Esophagus muscularis mucosa (tissue), 4 donors: ENCODE data around the gene TANGO2. TPM values are rescaled to one million over a fixed set of nuclear protein-coding genes. Genes with fewer than 3 reads are reported as not detected.

Source experiments
- DNase-seq: peaks from one replicate; pipeline ENCODE4 v3.0.0-alpha.2; 2017; ENCODE audit errors: extremely low spot score
- H3K27ac ChIP-seq, 4 donors: fragments of 200-600 bp; sonication (generic); replicated peaks in 1 of 4; 1 replicate in 3 of 4; 2 replicates in 1 of 4; pipeline ENCODE4 v1.5.1; 2016 to 2019; ENCODE audit warnings: mild to moderate bottlenecking in 1 of 4
- H3K27me3 ChIP-seq, 4 donors: fragments of 200-600 bp; sonication (generic); one replicate each; pipeline versions ENCODE4 v1.5.1 to v1.6.0; 2016 to 2019
- H3K36me3 ChIP-seq, 4 donors: fragments of 200-600 bp; sonication (generic); one replicate each; pipeline ENCODE4 v1.5.1; 2016 to 2019
- H3K4me1 ChIP-seq, 4 donors: fragments of 200-600 bp; sonication (generic); one replicate each; pipeline ENCODE4 v1.5.1; 2016 to 2019
- H3K4me3 ChIP-seq, 4 donors: fragments of 200-600 bp; sonication (generic); 1 replicate in 2 of 4; 2 replicates in 2 of 4; pipeline ENCODE4 v1.5.1; 2016 to 2019; ENCODE audit warnings: mild to moderate bottlenecking in 4 of 4, moderate library complexity in 1 of 4
- H3K9me3 ChIP-seq, 4 donors: fragments of 200-600 bp; sonication (generic); 1 replicate in 3 of 4; 2 replicates in 1 of 4; pipeline ENCODE4 v1.5.1; 2016 to 2019
- CTCF ChIP-seq, 3 experiments: fragments of 200-600 bp in 2 of 3; fragments of 450-650 bp in 1 of 3; sonication (generic) in 2 of 3; IDR thresholded peaks; one replicate each; pipeline ENCODE4 v1.5.1; 2017 to 2019; ENCODE audit warnings: antibody characterized with exemption in 3 of 3, mild to moderate bottlenecking in 2 of 3, moderate library complexity in 1 of 3
- EP300 ChIP-seq: sonication (generic); formaldehyde crosslinking; IDR thresholded peaks from one replicate; pipeline ENCODE4 v1.6.1; 2017; ENCODE audit warnings: antibody characterized with exemption
- POLR2A ChIP-seq: fragments of 450-650 bp; IDR thresholded peaks from one replicate; pipeline ENCODE4 v1.6.1; 2017; ENCODE audit warnings: antibody characterized with exemption, moderate library complexity, mild to moderate bottlenecking, low read depth
- POLR2AphosphoS5 ChIP-seq, 2 donors: sonication (generic); formaldehyde crosslinking; IDR thresholded peaks; one replicate each; pipeline ENCODE4 v1.6.1; 2017; ENCODE audit warnings: antibody characterized with exemption in 2 of 2
- WGBS: methylation state at CpG from one replicate; pipeline ENCODE4 v1.1.5; 2018; 5-methylcytosine and 5-hydroxymethylcytosine counted together
- intact Hi-C: fragments of 100-400 bp; cut with DNase I; formaldehyde crosslinking; loops from one replicate; pipeline ENCODE4 v1.15.1; 2023
- total RNA-seq, 4 donors: library from RNA; depleted of rRNA; stranded (reverse); fragments of >200 nt; gene quantifications; one replicate each; pipeline versions ENCODE4 v1.1.0 to v1.2.1, GENCODE V29; 2016

Gene TANGO2, protein sequence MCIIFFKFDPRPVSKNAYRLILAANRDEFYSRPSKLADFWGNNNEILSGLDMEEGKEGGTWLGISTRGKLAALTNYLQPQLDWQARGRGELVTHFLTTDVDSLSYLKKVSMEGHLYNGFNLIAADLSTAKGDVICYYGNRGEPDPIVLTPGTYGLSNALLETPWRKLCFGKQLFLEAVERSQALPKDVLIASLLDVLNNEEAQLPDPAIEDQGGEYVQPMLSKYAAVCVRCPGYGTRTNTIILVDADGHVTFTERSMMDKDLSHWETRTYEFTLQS
- total RNA-seq = 10 to 100 TPM; 37.1 to 44.4 (median 42.3) TPM

DNA sequence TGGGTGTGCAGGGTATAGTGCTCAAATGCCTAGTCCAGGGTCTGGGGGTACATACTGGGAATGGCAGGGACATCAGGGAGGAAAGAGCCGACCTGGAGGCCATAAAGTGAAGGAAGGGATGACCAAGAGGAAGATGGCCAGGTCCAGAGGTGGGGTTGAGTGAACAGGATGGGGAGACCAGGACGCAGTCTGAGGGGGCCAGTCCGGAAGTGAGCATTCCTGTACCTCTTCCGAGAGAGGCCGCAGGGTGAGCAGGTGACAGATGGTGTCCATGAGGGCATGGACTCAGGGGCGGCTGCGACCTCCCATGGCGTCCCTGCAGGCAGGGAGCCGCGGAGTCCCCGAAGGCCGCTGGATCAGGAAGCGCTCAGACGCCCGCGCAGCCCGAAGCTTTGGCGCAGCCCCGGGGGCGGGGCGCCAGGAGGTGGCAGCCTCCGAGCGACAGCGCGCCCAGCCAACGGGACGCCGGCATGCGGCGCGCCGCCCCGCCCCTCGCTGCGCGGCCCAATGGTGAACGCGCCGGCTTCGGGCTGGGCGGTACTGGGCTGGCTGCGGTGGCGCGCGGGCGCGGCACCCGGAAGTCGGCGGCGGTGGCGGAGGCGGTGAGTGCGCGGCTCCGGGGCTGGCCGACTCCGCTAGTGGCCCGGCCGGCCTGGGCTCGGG, at the start of gene TANGO2:
Gene TANGO2 (plus strand): TSS at position 578 of the 663 bp plus-strand sequence. CDS start 15,689 bp downstream, outside the sequence.
- H3K27me3 ChIP-seq = no peaks in the 10 kb centered on the region
- peaks cover 0 to 11% (median 0%) of the 10 kb centered on the region in 4 donors for H3K36me3 ChIP-seq
- intact Hi-C loops = no loop called here
- peaks cover 38 to 57% (median 46%) of the 10 kb centered on the region in 4 donors for H3K4me1 ChIP-seq
- no peaks in the 10 kb centered on the region for H3K9me3 ChIP-seq
- peak within 1 kb of the TSS; percentile 85 to 99 (median 97) for H3K4me3 ChIP-seq
- peak within 1 kb of the TSS; percentile 78 to 91 (median 88) for H3K27ac ChIP-seq
- TF ChIP-seq POLR2AphosphoS5 (IDR thresholded peaks at IDR 0.05) = peak; percentile 67 to 89
- peak in 1 of 3 experiments; percentile 23 for TF ChIP-seq CTCF (IDR thresholded peaks at IDR 0.05)
- no peak for TF ChIP-seq EP300
- TF ChIP-seq POLR2A = no peak
- 3% methylated on average over 9 of the region's 61 CpGs for WGBS
- peak; percentile 94 for DNase-seq

DNA sequence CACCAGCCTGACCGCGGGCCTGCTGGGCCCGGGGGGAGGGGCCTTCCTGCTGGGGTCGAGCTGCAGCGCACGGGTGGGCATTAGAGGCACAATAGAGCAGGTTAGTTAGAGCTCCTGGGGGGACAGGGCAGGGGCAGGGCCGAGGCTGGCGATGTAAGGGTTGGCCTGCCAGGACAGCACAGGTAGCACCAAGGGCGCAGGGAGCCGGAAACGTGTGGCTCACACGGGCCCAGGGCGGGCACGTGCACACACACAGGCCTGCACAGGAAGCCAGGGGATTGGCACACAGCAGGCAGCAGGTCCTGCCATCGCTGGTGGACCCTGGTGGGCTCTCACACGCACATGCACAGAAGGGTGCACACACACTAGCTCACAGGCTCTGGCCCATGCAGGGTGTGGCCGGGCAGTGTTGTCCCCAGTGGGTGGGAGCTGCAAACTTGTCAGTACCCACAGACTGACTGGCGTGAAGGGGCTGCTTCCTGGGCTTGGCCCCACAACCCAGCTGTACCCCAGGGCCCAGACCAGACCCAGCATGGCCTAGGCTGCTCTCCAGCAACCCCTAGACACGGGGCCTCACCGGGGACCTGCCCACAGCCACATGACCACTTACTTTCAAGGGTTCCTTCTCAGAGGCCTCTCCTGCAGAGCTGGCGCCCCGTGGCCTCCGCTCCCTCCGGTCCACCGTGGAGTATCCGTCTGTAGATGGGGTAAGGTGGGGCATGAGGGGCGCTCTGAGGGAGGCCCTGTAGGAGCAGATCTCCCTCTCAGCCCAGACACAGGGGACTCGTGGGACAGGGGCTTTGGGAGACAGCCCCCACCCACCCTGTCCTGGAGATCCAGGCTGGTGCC, 49.4 kb upstream of the TANGO2 start:
- H3K36me3 ChIP-seq = peaks cover 16 to 75% (median 71%) of the 10 kb centered on the region in 4 donors
- TF ChIP-seq POLR2A (no peak), POLR2AphosphoS5 (IDR thresholded peaks at IDR 0.05) (no peak), EP300 (no peak), CTCF (IDR thresholded peaks at IDR 0.05) (no peak)
- 65% methylated on average over 21 of the region's 28 CpGs for WGBS
- intact Hi-C loops = loop anchor here (10.0 kb wide), 1 partner anchor 133 kb away; no protein-coding TSS in a partner anchor
- H3K4me1 ChIP-seq = peaks cover 0 to 37% (median 25%) of the 10 kb centered on the region in 4 donors
- no peak overlapping the region for H3K4me3 ChIP-seq
- peak overlapping the region in 1 of 4 donors; percentile 47 for H3K27ac ChIP-seq
- H3K9me3 ChIP-seq = no peaks in the 10 kb centered on the region
- no peak for DNase-seq
- no peaks in the 10 kb centered on the region for H3K27me3 ChIP-seq

DNA sequence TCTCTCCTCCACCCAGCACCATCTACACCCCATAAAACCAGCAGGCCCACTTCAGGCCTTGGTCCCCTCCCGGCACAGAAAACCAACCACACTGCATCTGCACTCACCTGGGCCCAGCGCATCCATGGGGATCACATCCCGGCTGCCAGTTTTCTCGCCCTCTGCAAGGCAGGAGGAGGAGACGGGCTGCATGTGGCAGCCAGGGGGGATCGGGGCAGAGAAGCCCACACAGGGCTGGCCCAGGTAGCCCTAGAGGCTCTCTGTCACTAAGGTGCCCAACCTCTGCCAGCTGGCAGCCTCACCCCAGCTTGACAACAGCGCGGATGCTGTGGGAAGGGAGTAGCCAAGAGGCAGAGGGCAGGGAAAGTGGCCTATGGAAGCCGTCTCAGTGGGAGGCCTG, 48.7 kb upstream of the TANGO2 start:
- intact Hi-C loops = loop anchor here (10.0 kb wide), 1 partner anchor 133 kb away; no protein-coding TSS in a partner anchor
- DNase-seq = no peak
- 87% methylated on average over 9 of the region's 9 CpGs for WGBS
- H3K4me1 ChIP-seq = peaks cover 0 to 37% (median 25%) of the 10 kb centered on the region in 4 donors
- no peak overlapping the region for H3K27ac ChIP-seq
- H3K27me3 ChIP-seq = no peaks in the 10 kb centered on the region
- H3K36me3 ChIP-seq = peaks cover 16 to 71% (median 68%) of the 10 kb centered on the region in 4 donors
- no peaks in the 10 kb centered on the region for H3K9me3 ChIP-seq
- TF ChIP-seq POLR2A (no peak), POLR2AphosphoS5 (IDR thresholded peaks at IDR 0.05) (no peak), EP300 (no peak), CTCF (IDR thresholded peaks at IDR 0.05) (no peak)
- H3K4me3 ChIP-seq = no peak overlapping the region

DNA sequence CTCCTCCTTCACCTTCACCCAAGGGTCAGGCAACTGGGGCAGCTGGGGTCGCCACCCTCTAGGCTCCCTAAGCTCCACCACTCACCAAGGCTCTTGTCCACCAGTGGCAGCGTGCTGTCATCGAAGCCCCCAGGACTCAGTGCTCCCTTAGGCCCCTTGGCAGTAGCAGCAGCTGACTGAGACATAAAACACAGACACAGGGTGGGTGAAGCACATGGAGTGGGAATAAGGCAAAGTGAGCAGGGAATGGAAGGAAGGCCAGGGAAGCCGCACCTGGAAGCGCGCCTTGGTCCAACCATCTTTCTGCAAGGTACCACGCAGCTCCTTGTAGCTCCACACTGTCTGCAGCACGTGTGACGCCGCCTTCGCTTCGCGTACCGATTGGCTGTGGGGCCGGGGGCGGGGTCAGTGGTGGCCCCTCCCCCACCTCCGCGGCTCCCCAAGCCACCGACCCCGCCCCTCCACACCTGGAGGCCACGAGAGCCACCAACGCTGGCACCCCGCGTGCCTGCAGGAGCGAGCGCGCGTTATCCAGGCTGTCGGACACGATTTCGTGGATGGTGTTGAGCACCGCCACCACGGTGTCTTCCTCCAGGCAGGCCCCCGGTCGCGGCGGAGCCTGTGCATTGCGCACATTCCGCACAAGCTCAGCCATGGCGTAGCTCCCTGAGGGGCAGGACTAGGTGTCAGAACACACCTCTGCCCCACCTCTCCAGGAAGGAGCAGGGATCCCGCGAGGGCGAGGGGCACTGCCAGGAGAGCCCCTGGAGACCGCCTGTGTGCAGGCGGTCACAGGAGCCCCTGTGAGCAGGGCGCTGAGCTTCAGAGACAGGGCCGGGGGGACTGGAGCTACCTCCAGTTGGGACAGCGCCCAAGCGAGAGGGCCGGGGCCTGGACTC, 48.0 kb upstream of the TANGO2 start:
- Histone ChIP-seq H3K36me3 (peaks cover 16 to 71% (median 68%) of the 10 kb centered on the region in 4 donors), H3K4me1 (peaks cover 0 to 37% (median 25%) of the 10 kb centered on the region in 4 donors), H3K27me3 (no peaks in the 10 kb centered on the region), H3K27ac (no peak overlapping the region), H3K9me3 (no peaks in the 10 kb centered on the region), H3K4me3 (no peak overlapping the region)
- intact Hi-C loops = loop anchor here (10.0 kb wide), 1 partner anchor 132 kb away; no protein-coding TSS in a partner anchor
- no peak for DNase-seq
- no peak for TF ChIP-seq EP300
- no peak for TF ChIP-seq CTCF (IDR thresholded peaks at IDR 0.05)
- no peak for TF ChIP-seq POLR2A
- no peak for TF ChIP-seq POLR2AphosphoS5 (IDR thresholded peaks at IDR 0.05)
- 89% methylated on average over 15 of the region's 50 CpGs for WGBS
